Stimulated activated CD8-positive, alpha-beta memory T cell treated with anti-CD3 and anti-CD28 coated beads, Interleukin-12 subunit alpha, Interleukin-12 subunit beta, amount 100 ng/mL, for 4 hours (primary cell): ENCODE results near the gene POMZP3.
"Not testable (repeated sequence)": the region's sequence is repeated elsewhere in the genome, so short reads cannot be mapped to it uniquely, and the experiment has no call there.

Experiments used
- DNase-seq: peaks from one replicate; pipeline ENCODE4 v3.0.0-alpha.2; 2020; ENCODE audit warnings: low read depth

The POMZP3 gene

DNA sequence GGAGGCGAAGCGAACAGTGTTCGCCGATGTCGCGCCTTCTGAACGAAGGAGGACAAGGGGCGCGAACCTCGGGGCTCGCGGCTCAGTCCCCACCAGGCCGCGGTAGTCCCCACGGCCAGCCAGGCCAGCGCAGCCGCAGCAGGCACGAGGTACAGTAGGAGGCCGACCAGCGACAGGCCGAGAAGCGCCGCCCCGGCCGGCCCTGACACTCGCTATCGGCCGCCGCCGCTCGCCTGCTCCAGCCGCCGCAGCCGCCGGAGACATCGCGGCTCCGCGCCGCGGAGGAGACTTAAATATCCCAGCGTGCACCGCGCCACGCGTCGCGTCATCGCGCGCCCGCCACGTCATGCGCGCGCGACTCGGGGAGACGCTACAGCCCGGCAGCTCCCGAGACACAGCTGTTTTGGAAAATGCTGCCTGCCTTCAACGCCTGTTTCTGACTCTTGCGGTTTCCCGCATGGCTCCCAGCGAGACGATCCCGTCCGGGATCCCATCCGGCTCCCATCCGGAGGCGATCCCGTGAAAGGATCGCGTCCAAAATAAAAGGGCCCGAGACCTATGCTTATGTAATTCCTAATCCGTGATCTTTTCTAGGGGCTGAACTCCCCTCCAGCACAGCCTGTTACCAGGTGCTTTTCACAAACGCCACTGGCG, at the start of gene POMZP3:
Gene POMZP3, minus strand, starts transcription at position 291 of the 654 bp plus-strand sequence. CDS start 1,215 bp downstream, outside the sequence.
- peak; percentile 34 for DNase-seq

DNA sequence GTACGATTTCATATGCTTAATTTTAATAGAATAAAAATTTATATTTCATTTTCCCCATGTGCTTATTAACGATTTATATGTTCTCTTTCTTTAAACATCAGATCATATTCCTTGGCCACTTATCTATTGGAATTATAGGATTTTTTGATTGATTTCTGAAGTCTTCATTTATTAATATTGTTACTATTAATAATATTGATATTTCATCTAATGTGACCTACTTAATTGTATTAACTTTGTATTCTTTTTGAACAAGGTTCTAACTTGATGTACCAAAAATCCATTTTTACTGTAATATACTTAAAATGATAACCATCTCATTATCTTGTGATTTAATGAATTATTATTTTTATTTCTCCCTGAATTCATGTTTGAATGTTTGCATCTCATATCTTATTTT, 48.7 kb upstream of the POMZP3 start:
- not testable (repeated sequence) for DNase-seq

GRCh38 chr7:76673346-76673745, 46.3 kb upstream of the POMZP3 start:
- not testable (repeated sequence) for DNase-seq

DNA sequence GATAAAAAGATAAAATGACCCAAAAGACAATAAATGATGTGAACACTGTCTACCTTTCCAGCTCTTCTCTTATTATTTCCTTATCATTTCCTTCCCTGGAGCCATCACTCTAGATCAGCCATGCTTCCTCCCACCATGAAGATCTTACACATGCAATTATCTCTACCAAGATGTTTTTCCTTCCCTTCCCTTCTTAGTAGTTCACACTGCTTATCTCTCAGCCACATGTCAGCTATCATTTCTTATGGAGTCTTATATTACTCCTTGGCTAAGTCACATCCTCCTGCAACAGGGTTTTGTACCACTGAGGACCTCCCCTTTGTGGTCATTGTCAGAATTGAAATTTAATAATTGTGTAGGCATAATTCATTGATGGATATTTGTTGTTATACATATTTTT, 32.1 kb upstream of the POMZP3 start:
- DNase-seq: not testable (repeated sequence)

DNA sequence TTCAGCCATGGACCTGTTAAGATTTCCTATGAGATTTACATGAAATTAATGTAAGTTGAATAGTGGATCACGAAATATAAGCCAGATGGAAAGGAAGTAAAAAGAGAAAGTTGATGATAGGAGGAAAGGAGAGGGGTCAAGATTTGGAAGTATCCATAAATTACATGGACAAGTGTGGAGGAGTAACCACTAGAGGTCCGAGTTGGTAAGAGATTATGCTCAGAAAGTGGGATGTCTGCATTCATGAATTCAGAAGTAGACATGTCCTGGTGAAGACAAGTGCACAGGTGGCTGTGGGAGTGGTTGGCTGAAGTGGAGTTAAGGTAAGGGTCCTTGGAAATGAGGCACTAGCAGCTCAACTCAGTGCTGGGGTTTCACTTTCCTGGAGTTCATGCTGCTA, 29.3 kb upstream of the POMZP3 start:
- DNase-seq: not testable (repeated sequence)

DNA sequence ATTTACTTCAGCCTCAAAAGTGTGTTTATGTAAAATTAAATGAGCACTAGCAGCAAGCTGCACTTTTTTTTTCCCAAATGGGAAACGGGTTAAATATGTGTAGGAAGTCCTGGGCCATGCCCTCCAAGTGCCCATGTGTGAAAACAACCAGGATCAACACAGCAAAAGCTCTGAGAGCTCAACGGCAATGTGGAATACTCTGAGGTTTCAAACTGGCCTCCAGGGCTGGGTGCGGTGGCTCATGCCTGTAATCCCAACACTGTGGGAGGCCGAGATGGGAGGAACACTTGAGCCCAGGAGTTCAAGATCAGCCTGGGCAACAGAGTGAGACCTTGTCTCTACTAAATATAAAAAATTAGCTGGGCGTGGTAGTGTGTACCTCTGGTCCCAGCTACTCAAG, 15.5 kb upstream of the POMZP3 start:
- DNase-seq: not testable (repeated sequence)

- DNase-seq: not testable (repeated sequence)
Measured at GRCh38 chr7:76637061-76637691, 10.1 kb upstream of the POMZP3 start.

DNA sequence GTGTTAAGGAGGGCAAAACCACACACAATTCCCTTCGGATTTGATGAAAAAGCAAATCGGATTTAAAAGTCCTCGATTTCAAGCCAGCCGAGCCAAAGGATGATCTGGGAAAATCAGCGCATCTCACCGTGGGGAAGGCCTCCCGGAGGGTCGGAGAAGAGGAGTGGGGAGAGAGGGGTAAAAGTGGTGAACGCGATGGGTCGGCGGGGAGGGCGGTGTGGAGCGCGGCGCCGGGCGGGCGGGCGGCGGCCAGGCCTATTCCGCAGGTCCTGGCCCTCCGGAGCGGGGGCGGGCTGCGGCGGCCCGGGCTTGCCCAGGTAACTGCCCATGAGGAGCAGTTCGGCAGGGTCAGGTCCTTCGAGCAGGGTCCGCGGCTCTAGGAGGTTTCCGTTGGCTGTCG, 498 bp downstream of the POMZP3 start:
- not testable (repeated sequence) for DNase-seq

DNA sequence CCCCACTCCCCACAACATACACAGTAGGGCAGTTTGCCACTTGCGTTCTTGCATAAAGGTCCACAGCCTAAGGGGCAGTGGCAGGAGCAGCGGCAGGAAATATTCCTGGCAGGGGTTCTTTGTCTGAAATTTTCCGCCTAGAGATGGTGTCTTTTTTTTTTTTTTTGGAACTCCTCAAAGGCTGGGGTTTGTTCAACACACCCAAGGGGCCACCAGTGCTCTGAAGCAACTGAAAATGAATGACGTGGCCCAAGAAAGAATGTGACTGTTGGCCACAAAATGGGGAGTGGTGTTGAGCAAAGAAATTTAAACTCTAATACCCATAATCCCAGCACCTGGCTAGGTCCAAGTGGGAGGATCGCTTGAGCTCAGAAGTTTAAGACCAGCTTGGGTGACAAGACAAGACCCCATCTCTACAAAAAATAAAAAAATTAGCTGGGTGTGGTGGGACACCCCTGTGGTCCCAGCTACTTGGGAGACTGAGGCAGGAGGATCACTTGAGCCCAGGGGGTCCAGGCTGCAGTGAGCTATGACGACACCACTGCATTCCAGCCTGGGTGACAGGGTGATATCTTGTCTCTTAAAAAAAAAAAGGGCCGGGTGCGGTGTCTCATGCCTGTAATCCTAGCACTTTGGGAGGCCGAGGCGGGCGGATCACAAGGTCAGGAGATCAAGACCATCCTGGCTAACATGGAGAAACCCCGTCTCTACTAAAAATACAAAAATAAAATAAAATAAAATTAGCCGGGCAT, 7.5 kb downstream of the POMZP3 start:
- not testable (repeated sequence) for DNase-seq

GRCh38 chr7:76613783-76614182, 13.3 kb downstream of the POMZP3 start:
- DNase-seq: not testable (repeated sequence)

DNA sequence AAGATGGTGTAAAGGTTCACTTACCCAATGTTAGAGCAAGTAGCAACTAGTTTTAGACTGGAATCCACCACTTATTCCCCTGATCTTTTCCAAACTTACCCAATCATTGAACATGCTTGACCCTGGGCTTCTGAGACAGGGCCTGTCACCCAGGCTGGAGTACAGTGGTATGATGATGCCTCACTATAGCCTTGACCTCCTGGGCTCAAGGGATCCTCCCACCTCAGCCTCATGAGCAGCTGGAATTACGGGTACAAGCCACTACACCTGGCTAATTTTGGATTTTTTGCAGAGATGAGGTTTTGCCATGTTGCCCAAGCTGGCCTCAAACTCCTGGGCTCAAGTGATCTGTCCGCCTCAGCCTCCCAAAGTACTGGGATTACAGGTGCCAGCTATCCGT, 14.8 kb downstream of the POMZP3 start:
- not testable (repeated sequence) for DNase-seq

DNA sequence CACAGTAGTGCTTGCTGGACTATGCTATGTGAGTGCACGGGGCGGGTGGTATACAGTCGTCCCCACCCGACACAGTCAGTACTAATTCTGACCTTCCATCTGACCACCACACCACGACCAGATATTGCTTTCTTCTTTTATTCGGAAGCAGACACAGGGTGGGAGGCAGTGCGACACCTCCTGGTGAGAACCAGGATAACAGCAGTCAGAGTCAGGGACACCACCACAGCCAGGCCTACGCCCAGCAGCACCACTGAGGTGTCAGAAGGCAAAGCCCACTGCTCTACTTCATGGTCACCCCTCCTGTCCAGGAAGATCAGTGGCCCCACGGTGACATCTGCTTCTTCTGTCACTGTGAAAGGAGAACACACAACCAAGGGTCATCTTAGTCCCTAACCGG, 17.2 kb downstream of the POMZP3 start:
- not testable (repeated sequence) for DNase-seq

GRCh38 chr7:76608469-76608868, 18.6 kb downstream of the POMZP3 start:
- DNase-seq: not testable (repeated sequence)

DNA sequence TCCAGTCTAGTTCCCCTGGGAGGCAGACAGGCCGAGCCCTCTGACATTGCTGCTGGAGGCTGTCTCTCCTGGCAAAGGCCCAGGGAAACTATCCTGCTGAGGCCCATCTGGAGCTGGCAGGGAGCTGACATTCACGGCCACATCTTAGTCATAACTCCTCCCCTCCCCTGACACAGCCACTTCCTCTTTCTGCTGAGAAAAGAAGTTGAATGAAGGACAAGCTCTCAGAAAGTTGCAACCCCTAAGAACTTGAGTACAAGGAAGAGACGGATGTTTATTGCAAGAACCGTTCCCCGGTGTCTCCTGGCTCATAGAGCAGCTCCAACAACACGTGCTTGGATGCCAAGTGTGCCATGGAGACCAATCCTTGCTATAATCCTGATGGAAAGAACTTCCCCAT, 21.1 kb downstream of the POMZP3 start:
- DNase-seq: peak; percentile 39

DNA sequence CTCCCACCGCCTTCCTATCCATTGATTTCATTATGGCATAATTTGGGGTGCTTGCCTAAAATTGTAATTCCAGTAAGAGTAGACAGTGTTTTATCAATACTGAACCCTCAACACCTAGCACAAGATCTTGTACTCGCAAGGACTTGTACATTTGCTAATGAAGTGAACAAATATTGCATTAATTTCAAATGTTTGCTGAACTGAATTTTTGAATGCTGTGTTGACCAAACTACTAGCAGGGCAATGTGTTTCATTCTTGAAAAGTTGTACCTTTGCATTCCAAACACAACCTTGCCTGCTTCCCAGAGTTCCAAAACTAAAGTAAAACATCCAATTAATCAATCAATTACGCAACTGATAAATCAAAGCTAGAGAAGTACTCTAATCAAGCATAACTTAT, 26.4 kb downstream of the POMZP3 start:
- DNase-seq: not testable (repeated sequence)

GRCh38 chr7:76600116-76600482, 27.0 kb downstream of the POMZP3 start:
- not testable (repeated sequence) for DNase-seq

DNA sequence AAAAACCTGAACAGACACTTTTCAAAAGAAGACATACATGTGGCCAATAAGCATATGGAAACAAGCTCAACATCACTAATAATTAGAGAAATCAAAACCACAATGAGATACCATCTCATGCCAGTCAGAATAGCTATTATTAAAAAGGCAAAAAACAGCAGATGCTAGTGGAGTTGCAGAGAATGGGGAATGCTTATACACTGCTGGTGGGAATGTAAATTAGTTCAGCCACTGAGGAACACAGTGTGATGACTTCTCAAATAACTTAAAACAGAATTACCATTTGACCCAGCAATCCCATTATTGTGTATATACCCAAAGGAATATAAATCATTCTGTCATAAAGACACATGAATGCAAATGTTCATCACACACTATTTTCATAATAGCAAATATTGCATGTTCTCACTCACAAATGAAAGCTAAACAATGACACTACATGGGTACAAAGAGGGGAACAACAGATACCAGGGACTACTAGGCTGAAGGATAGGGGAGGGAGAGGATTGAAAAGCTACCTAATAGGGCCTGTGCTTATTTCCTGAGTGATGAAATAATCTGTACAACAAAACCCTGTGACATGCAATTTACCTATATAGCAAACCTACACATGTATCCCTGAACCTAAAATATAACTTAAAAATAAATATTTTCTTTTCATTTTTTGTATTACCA, 28.4 kb downstream of the POMZP3 start:
- not testable (repeated sequence) for DNase-seq

GRCh38 chr7:76597288-76597687, 29.8 kb downstream of the POMZP3 start:
- not testable (repeated sequence) for DNase-seq

GRCh38 chr7:76592694-76593093, 34.4 kb downstream of the POMZP3 start:
- DNase-seq: not testable (repeated sequence)

DNA sequence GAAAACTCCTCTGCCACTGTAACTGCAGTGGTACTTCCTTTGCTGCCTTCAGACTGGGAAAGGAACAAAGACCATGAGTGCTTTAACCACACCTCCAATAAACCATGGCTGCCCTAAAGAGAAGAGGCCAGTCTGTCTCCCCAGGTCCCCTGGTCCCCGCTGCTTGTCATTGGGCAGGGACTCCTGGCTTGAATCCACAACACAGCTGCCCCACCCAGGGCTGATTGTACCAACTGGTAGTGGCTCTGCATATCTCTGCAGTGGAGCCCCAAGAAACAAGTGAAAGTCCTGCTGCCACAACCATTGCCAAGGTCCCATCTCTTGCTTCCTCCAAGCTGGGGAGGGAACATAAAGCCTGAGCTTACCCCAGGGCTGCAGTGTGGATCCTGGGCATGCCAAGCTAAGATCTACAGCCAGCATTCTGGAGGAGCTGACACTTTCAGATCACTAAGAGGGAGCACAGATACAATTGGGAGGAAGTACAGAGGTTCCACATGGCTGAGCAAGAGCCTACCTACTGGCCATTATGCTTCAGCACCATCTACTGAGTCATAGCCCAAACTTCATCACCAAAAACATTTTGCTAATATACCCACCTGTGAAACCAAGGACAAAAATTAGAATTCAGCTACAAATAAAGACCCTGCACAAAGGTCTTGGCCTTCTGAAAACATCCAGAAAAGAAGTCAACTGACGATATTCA, 35.3 kb downstream of the POMZP3 start:
- DNase-seq: not testable (repeated sequence)

DNA sequence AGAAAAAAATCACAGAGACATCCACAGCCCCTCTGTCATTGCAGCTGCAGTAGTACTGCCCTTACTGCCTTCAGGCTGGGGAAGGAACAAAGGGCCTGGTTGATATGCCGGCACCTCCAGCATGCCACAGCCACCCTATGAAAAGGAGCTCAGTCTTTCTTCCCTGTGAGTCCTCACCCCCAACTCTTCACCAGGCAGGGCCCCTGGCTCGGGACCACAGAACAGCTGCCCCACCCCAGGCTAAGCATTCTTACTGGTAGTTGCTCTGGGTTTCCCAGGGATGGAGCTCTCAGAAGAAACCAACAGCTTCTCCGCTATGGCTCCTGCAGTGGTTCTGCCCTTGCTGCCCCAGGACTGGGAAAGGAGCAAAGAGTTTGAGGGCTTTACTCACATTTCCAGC, 36.0 kb downstream of the POMZP3 start:
- not testable (repeated sequence) for DNase-seq

DNA sequence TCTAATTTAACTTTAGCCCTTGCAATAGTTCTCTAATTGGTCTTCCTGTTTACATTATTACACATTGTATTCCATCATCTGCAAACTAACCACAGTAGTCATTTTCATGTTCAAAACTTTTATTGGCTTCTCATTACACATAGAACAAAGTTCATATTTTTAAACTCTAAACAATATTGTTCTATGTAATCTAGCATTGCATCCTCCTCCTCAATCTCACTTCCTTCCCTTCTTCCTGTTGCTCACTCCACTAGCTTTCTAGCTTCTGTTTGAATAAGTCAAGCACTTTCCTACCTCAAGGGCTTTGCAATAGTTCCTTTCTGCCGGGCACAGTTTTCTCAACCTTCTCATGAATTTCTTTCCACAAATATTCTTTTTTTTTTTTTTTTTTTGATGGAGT, 38.5 kb downstream of the POMZP3 start:
- DNase-seq: not testable (repeated sequence)
